KMS-11 (cell line): ENCODE data around the gene PSME2.

ENCODE experiments used
- H2AFZ ChIP-seq: fragments of 200-600 bp; sonication (generic); 2 replicates; pipeline ENCODE4 v1.6.1; 2016; ENCODE audit warnings: antibody characterized with exemption, mixed run types, low read depth
- H3K27ac ChIP-seq: fragments of 200-600 bp; sonication (generic); 2 replicates; pipeline ENCODE4 v1.6.1; 2016; ENCODE audit warnings: mild to moderate bottlenecking, mixed run types
- H3K27me3 ChIP-seq: fragments of 200-600 bp; sonication (generic); 2 replicates; pipeline ENCODE4 v1.6.1; 2017; ENCODE audit warnings: mild to moderate bottlenecking, low read depth, mixed run types, moderate library complexity; ENCODE audit not compliant: insufficient read depth
- H3K36me3 ChIP-seq: fragments of 200-600 bp; sonication (generic); 2 replicates; pipeline ENCODE4 v1.6.1; 2017; ENCODE audit warnings: mild to moderate bottlenecking, mixed run types; ENCODE audit not compliant: insufficient read depth
- H3K4me1 ChIP-seq: fragments of 200-600 bp; sonication (generic); 2 replicates; pipeline ENCODE4 v1.6.1; 2016; ENCODE audit warnings: mild to moderate bottlenecking, low read depth, mixed run types; ENCODE audit not compliant: poor library complexity, severe bottlenecking
- H3K4me2 ChIP-seq: fragments of 200-600 bp; sonication (generic); 2 replicates; pipeline ENCODE4 v1.7.0; 2016; ENCODE audit warnings: mild to moderate bottlenecking, mixed run types
- H3K4me3 ChIP-seq: fragments of 200-600 bp; sonication (generic); IDR thresholded peaks from 2 replicates; pipeline ENCODE4 v1.6.1; 2017; ENCODE audit warnings: low read depth, low read length, mixed read lengths; ENCODE audit not compliant: insufficient read depth
- H3K79me2 ChIP-seq: fragments of 200-600 bp; sonication (generic); 2 replicates; pipeline ENCODE4 v1.6.1; 2016; ENCODE audit warnings: low read depth, mixed run types; ENCODE audit not compliant: insufficient read depth
- H3K9ac ChIP-seq: fragments of 200-600 bp; sonication (generic); 2 replicates; pipeline ENCODE4 v1.6.1; 2016; ENCODE audit warnings: mild to moderate bottlenecking, mixed run types
- H4K20me1 ChIP-seq: fragments of 200-600 bp; sonication (generic); 2 replicates; pipeline ENCODE4 v1.6.1; 2016; ENCODE audit warnings: mild to moderate bottlenecking, mixed run types; ENCODE audit not compliant: insufficient read depth
- CTCF ChIP-seq: fragments of 200-600 bp; sonication (generic); conservative IDR thresholded peaks from 2 replicates; pipeline ENCODE4 v1.6.1; 2017; ENCODE audit warnings: low read depth, mild to moderate bottlenecking, antibody characterized with exemption, low read length, moderate library complexity, mixed read lengths

Gene PSME2

GRCh38 chr14:24132976-24133375, 13.4 kb downstream of the PSME2 start:
- no peaks in the 10 kb centered on the region for H3K27me3 ChIP-seq
- no peak overlapping the region for H3K27ac ChIP-seq
- TF ChIP-seq CTCF = no peak
- H4K20me1 ChIP-seq = no peaks in the 10 kb centered on the region
- no peak overlapping the region for H3K4me2 ChIP-seq
- H3K36me3 ChIP-seq = no peaks in the 10 kb centered on the region
- H3K9ac ChIP-seq = no peak overlapping the region
- H3K79me2 ChIP-seq = no peaks in the 10 kb centered on the region
- peaks cover 6% of the 10 kb centered on the region for H3K4me1 ChIP-seq
- no peak overlapping the region for H3K4me3 ChIP-seq
- H2AFZ ChIP-seq = no peak overlapping the region

GRCh38 chr14:24132061-24132685, 14.2 kb downstream of the PSME2 start:
- no peak overlapping the region for H2AFZ ChIP-seq
- peaks cover 4% of the 10 kb centered on the region for H3K4me1 ChIP-seq
- no peak overlapping the region for H3K9ac ChIP-seq
- no peak overlapping the region for H3K4me2 ChIP-seq
- H3K36me3 ChIP-seq = no peaks in the 10 kb centered on the region
- no peak for TF ChIP-seq CTCF
- H3K27ac ChIP-seq = no peak overlapping the region
- no peaks in the 10 kb centered on the region for H3K79me2 ChIP-seq
- no peaks in the 10 kb centered on the region for H3K27me3 ChIP-seq
- H4K20me1 ChIP-seq = no peaks in the 10 kb centered on the region
- no peak overlapping the region for H3K4me3 ChIP-seq

GRCh38 chr14:24131549-24131966, 14.9 kb downstream of the PSME2 start:
- Histone ChIP-seq H3K9ac (no peak overlapping the region), H3K27ac (no peak overlapping the region), H4K20me1 (no peaks in the 10 kb centered on the region), H3K4me3 (no peak overlapping the region), H3K4me2 (no peak overlapping the region), H2AFZ (no peak overlapping the region), H3K27me3 (no peaks in the 10 kb centered on the region), H3K4me1 (no peaks in the 10 kb centered on the region), H3K36me3 (no peaks in the 10 kb centered on the region), H3K79me2 (no peaks in the 10 kb centered on the region)
- no peak for TF ChIP-seq CTCF

GRCh38 chr14:24130717-24131548, 15.5 kb downstream of the PSME2 start:
- Histone ChIP-seq H3K27ac (no peak overlapping the region), H3K4me3 (no peak overlapping the region), H3K36me3 (no peaks in the 10 kb centered on the region), H2AFZ (no peak overlapping the region), H3K9ac (no peak overlapping the region), H3K27me3 (no peaks in the 10 kb centered on the region), H4K20me1 (no peaks in the 10 kb centered on the region), H3K79me2 (no peaks in the 10 kb centered on the region), H3K4me2 (no peak overlapping the region), H3K4me1 (no peaks in the 10 kb centered on the region)
- no peak for TF ChIP-seq CTCF
